HG03457 (cell line): ENCODE measurements around the gene UTP14C.
"Not testable (repeated sequence)": the region's sequence is repeated elsewhere in the genome, so short reads cannot be mapped to it uniquely, and the experiment has no call there.

Experiments
- ATAC-seq: cut with Tn5 transposase; IDR thresholded peaks from one replicate; pipeline ENCODE4 v1.9.1; 2021; ENCODE audit warnings: moderate number of reproducible peaks; ENCODE audit not compliant: unreplicated experiment

Gene UTP14C

GRCh38 chr13:52043675-52044074 is 19.2 kb downstream of the UTP14C start:
- ATAC-seq: no peak

GRCh38 chr13:52047463-52047862 is 23.0 kb downstream of the UTP14C start:
- ATAC-seq: no peak

GRCh38 chr13:52048516-52048915 is 24.0 kb downstream of the UTP14C start:
- ATAC-seq: no peak

GRCh38 chr13:52051400-52051799 is 26.9 kb downstream of the UTP14C start:
- ATAC-seq: no peak

- ATAC-seq: no peak
Observed at GRCh38 chr13:52053460-52053859, 29.0 kb downstream of the UTP14C start.

GRCh38 chr13:52061064-52061463 is 36.6 kb downstream of the UTP14C start:
- ATAC-seq: not testable (repeated sequence)

- ATAC-seq: no peak
Observed at GRCh38 chr13:52061587-52061986, 37.1 kb downstream of the UTP14C start.

- no peak for ATAC-seq
Observed at GRCh38 chr13:52067237-52067636, 42.7 kb downstream of the UTP14C start.

GRCh38 chr13:52070929-52071523 is 46.5 kb downstream of the UTP14C start:
- ATAC-seq: no peak
